HG02763 (cell line): ENCODE data around the gene UGT1A6.
"Not testable (repeated sequence)": the region's sequence is repeated elsewhere in the genome, so short reads cannot be mapped to it uniquely, and the experiment has no call there.

Experiments used
- ATAC-seq: cut with Tn5 transposase; IDR thresholded peaks from one replicate; pipeline ENCODE4 v1.9.1; 2021; ENCODE audit warnings: mild to moderate bottlenecking, moderate library complexity; ENCODE audit not compliant: unreplicated experiment

The UGT1A6 gene

GRCh38 chr2:233714121-233714520 lies 21.4 kb downstream of the UGT1A6 start:
- ATAC-seq = no peak

DNA sequence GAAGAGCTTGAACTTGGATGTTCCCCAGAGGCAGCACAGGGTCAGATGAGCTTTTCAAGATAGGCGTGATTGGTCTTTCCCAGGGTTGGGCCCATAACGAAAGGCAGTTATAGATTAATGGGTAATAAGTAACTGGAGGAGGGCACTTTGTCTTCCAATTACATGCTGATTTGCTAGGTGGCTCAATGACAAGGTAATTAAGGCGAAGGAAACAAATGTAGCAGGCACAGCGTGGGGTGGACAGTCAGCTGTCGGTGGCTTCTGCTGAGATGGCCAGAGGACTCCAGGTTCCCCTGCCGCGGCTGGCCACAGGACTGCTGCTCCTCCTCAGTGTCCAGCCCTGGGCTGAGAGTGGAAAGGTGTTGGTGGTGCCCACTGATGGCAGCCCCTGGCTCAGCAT lies 25.9 kb downstream of the UGT1A6 start, which contains the start of gene UGT1A4:
Gene UGT1A4 (plus strand): TSS at position 185 of the 400 bp plus-strand sequence. CDS start 85 bp downstream, at position 270.
- ATAC-seq = no peak

DNA sequence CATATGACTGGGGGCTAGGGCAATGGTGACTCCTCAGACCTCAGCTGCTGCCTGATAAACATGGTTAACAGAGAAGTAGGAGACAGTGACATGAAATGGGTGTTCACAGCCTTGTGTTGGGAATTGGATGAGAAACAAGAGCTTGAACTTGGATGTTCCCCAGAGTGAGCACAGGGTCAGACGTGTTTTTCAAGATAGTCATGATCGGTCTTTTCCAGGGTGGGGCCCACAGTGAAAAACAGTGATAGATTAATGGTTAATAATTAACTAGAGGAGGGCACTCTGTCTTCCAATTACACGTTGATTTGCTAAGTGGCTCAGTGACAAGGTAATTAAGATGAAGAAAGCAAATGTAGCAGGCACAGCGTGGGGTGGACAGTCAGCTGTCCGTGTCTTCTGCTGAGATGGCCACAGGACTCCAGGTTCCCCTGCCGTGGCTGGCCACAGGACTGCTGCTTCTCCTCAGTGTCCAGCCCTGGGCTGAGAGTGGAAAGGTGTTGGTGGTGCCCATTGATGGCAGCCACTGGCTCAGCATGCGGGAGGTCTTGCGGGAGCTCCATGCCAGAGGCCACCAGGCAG lies 36.1 kb downstream of the UGT1A6 start, which contains the start of gene UGT1A3:
Gene UGT1A3 (plus strand): TSS at position 320 of the 579 bp plus-strand sequence. CDS start 85 bp downstream, at position 405.
- no peak for ATAC-seq

GRCh38 chr2:233736868-233737653 lies 44.4 kb downstream of the UGT1A6 start:
- ATAC-seq = not testable (repeated sequence)

GRCh38 chr2:233740870-233741269 lies 48.2 kb downstream of the UGT1A6 start:
- ATAC-seq = no peak

GRCh38 chr2:233743464-233744259 lies 51.0 kb downstream of the UGT1A6 start:
- no peak for ATAC-seq

DNA sequence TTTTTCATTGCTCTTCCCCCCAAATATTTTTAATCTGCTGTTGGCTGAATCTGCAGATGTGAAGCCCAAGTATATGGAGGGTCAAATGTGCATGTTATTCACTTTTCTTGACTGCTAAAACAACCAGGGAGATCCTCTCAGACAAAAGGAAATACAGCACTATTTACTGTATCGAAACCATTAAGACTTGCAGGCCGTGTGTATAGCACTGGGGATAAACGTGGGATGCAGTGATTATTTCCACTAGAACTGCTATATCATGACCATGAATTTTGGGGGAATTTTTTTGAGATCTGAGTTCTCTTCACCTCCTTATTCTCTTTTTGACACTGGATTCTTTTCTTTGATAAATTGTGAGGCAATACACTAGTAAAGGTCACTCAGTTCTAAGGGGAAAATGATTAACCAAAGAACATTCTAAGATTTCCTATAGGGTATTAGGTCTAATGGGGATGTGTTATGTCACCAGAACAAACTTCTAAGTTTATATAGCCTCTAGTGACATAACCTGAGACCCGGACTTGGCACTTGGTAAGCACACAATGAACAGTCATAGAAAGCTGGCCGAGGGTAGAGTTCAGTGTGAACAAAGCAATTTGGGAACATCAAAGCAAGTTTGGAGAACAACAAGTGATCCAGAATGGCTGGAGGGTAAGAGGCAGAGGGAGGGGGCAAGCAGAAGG lies 52.5 kb downstream of the UGT1A6 start:
- ATAC-seq = no peak

- not testable (repeated sequence) for ATAC-seq
Observed at GRCh38 chr2:233745838-233746237, 53.1 kb downstream of the UGT1A6 start.

DNA sequence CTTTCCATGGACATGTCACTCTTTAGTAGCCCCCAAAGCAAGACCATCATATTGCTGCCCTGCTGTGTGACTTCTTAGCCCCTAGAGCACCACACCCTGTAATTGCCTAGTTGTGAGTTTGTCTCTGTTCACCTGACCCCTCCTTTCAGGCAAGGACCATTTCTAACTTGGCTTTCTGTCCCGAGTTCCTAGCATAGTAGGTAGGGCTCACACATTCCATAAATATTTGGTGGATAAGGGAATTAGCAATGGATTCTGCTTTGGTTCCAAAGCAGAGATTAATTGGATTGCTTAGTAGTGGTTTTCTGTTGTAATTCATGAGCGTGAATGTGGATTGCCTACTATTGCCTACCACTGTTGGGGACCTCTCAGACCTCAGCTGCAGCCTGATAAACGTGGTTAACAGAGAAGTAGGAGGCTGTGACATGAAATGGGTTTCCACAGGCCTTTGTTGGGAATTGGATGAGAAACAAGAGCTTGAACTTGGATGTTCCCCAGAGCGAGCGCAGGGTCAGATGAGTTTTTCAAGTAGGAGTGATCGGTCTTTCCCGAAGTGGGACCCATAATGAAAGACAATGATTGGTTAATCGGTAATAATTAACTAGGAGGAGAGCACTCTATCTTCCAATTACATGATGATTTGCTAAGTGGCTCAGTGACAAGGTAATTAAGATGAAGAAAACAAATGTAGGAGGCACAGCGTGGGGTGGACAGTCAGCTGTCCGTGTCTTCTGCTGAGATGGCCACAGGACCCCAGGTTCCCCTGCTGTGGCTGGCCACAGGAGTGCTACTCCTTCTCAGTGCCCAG lies 54.0 kb downstream of the UGT1A6 start:
- no peak for ATAC-seq

GRCh38 chr2:233747283-233747544 lies 54.5 kb downstream of the UGT1A6 start:
- ATAC-seq = no peak

DNA sequence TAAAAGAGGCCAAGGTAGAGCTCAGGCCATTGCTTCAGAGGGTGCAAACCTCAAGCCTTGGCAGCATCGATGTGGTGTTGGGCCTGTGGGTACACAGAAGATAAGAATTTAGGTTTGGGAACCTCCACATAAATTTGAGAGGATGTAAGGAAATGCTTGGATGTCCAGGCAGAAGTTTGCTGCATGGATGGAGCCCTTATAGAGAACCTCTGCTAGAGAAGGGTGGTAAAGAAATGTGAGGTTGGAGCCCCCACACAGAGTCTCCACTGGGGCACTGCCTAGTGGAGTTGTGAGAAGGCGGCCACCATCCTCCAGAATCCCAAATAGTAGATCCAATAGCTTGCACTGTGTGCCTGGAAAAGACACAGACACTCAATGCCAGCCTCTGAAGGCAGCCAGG lies 58.0 kb downstream of the UGT1A6 start:
- ATAC-seq = not testable (repeated sequence)

GRCh38 chr2:233751212-233752009 lies 58.7 kb downstream of the UGT1A6 start:
- ATAC-seq = not testable (repeated sequence)

DNA sequence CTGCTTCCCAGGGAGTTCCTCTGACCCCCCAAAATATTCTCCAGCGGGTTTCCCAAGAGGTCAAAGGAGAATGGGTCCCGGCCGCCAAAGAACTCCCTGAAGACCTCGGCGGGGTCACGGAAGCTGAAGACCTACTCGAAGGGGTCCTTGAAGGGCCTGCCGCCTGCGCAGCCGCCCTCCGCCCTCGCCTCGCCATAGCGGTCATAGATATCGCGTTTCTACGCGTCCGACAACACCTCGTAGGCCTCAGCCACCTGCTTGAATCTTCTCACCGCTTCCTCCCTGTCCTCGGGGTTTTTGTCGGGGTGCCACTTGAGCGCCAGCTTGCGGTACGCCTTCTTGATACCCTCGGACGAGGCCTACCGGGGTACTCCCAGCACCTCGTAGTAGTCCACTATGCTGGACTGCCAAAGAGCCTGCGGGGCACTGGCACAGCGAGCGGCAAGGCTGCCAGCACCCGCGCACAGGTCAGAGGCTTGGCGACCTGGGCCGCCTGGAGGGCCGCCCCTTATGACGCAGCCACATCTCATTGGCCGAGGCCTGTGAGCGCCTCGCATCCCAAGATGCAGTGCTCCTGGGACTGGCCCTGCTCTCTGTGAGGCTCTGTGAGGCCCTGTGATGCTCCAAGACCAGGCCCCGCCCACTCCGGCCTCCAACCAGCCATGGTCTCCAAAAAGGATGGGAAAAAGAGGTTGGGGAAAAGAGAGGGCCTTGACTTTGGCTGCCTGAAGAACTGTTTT lies 62.4 kb downstream of the UGT1A6 start:
- ATAC-seq = no peak

DNA sequence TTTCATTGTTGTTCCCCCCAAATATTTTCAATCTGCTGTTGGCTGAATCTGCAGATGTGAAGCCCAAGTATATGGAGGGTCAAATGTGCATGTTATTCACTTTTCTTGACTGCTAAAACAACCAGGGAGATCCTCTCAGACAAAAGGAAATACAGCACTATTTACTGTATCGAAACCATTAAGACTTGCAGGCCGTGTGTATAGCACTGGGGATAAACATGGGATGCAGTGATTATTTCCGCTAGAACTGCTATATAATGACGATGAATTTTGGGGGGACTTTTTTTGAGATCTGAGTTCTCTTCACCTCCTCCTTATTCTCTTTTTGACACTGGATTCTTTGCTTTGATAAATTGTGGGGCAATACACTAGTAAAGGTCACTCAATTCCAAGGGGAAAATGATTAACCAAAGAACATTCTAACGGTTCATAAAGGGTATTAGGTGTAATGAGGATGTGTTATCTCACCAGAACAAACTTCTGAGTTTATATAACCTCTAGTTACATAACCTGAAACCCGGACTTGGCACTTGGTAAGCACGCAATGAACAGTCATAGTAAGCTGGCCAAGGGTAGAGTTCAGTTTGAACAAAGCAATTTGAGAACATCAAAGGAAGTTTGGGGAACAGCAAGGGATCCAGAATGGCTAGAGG lies 63.9 kb downstream of the UGT1A6 start:
- ATAC-seq = no peak

- ATAC-seq = no peak
Observed at GRCh38 chr2:233758141-233758540, 65.5 kb downstream of the UGT1A6 start.

DNA sequence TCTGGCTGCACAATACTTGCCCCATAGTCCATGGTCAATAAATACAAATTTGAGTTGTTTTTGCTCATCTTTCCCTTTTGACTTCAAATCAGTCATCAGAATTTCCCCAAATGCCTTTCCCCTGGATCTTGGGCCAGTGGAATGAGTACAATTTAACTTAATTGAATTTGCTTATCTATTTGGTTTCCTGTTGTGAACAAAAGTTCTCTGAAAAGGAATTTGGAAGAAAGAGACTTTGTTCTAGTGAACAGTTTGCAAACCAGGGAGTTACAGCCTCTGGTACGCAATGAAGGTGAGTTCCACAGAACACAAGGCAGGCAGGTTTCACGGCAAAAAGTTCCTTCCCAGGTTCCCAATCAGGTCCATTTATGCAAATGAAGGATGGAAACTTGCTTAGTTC lies 66.2 kb downstream of the UGT1A6 start:
- no peak for ATAC-seq

- ATAC-seq = no peak
Observed at GRCh38 chr2:233760043-233760442, 67.4 kb downstream of the UGT1A6 start, which contains the start of gene UGT1A1. Gene UGT1A1, plus strand, starts transcription at chr2:233760270. Its CDS starts 18 bp downstream, at chr2:233760288.
